ENCODE results near the gene CABLES1. TPM values are rescaled to one million over a fixed set of nuclear protein-coding genes. Genes with fewer than 3 reads are reported as not detected.
A peak's percentile ranks its signal among the peaks of the same experiment; 100 is the strongest.
"Not testable (repeated sequence)": the region's sequence is repeated elsewhere in the genome, so short reads cannot be mapped to it uniquely, and the experiment has no call there.

The CABLES1 gene
- total RNA-seq, 1 donor from 2014 or later, result 4.2 TPM

GRCh38 chr18:23238651-23239349, 103.5 kb downstream of the CABLES1 start:
- H3K36me3 Mint-ChIP-seq (ENCODE audit: insufficient read depth), result peaks cover 1% of the 10 kb centered on the region
- TF ChIP-seq CTCF (IDR thresholded peaks at IDR 0.05; ENCODE audit: unreplicated experiment), result no peak
- no peaks in the 10 kb centered on the region for H3K4me1 Mint-ChIP-seq (ENCODE audit: low read depth)
- no peaks in the 10 kb centered on the region for H3K9me3 Mint-ChIP-seq (ENCODE audit: low read depth)
- no peak overlapping the region for H3K4me3 Mint-ChIP-seq (ENCODE audit: low read depth)
- no peak for DNase-seq (ENCODE audit: low spot score, unreplicated experiment)
- H3K27me3 Mint-ChIP-seq, result no peaks in the 10 kb centered on the region
- no peak overlapping the region for H3K27ac Mint-ChIP-seq

GRCh38 chr18:23239350-23239692, 104.0 kb downstream of the CABLES1 start:
- Mint-ChIP-seq H3K27me3 (no peaks in the 10 kb centered on the region), H3K9me3 (ENCODE audit: low read depth) (no peaks in the 10 kb centered on the region), H3K4me1 (ENCODE audit: low read depth) (no peaks in the 10 kb centered on the region), H3K4me3 (ENCODE audit: low read depth) (no peak overlapping the region), H3K36me3 (ENCODE audit: insufficient read depth) (peaks cover 1% of the 10 kb centered on the region), H3K27ac (peak overlapping the region; percentile 77)
- no peak for DNase-seq (ENCODE audit: low spot score, unreplicated experiment)
- TF ChIP-seq CTCF (IDR thresholded peaks at IDR 0.05; ENCODE audit: unreplicated experiment), result no peak

GRCh38 chr18:23239885-23240608, 104.8 kb downstream of the CABLES1 start:
- no peak for TF ChIP-seq CTCF (IDR thresholded peaks at IDR 0.05; ENCODE audit: unreplicated experiment)

GRCh38 chr18:23240609-23240930, 105.3 kb downstream of the CABLES1 start:
- TF ChIP-seq CTCF (IDR thresholded peaks at IDR 0.05; ENCODE audit: unreplicated experiment), result no peak
- Mint-ChIP-seq H3K9me3 (ENCODE audit: low read depth) (no peaks in the 10 kb centered on the region), H3K4me1 (ENCODE audit: low read depth) (no peaks in the 10 kb centered on the region), H3K36me3 (ENCODE audit: insufficient read depth) (peaks cover 1% of the 10 kb centered on the region), H3K27ac (no peak overlapping the region), H3K4me3 (ENCODE audit: low read depth) (no peak overlapping the region), H3K27me3 (no peaks in the 10 kb centered on the region)
- DNase-seq (ENCODE audit: low spot score, unreplicated experiment), result no peak

More at GRCh38 chr18:23239885-23240608, 104.8 kb downstream of the CABLES1 start:
- Mint-ChIP-seq H3K4me1 (ENCODE audit: low read depth) (no peaks in the 10 kb centered on the region), H3K27ac (no peak overlapping the region), H3K9me3 (ENCODE audit: low read depth) (no peaks in the 10 kb centered on the region), H3K36me3 (ENCODE audit: insufficient read depth) (peaks cover 1% of the 10 kb centered on the region), H3K27me3 (no peaks in the 10 kb centered on the region), H3K4me3 (ENCODE audit: low read depth) (no peak overlapping the region)
- no peak for DNase-seq (ENCODE audit: low spot score, unreplicated experiment)

GRCh38 chr18:23241833-23242496, 106.7 kb downstream of the CABLES1 start:
- H3K9me3 Mint-ChIP-seq (ENCODE audit: low read depth); H3K27ac Mint-ChIP-seq; H3K4me3 Mint-ChIP-seq (ENCODE audit: low read depth); DNase-seq (ENCODE audit: low spot score, unreplicated experiment); H3K4me1 Mint-ChIP-seq (ENCODE audit: low read depth); H3K36me3 Mint-ChIP-seq (ENCODE audit: insufficient read depth); H3K27me3 Mint-ChIP-seq: not testable (repeated sequence)
